ENCODE results near the gene LUZP4.
"Not testable (repeated sequence)": the region's sequence is repeated elsewhere in the genome, so short reads cannot be mapped to it uniquely, and the experiment has no call there.

LUZP4 gene, protein sequence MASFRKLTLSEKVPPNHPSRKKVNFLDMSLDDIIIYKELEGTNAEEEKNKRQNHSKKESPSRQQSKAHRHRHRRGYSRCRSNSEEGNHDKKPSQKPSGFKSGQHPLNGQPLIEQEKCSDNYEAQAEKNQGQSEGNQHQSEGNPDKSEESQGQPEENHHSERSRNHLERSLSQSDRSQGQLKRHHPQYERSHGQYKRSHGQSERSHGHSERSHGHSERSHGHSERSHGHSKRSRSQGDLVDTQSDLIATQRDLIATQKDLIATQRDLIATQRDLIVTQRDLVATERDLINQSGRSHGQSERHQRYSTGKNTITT

DNA sequence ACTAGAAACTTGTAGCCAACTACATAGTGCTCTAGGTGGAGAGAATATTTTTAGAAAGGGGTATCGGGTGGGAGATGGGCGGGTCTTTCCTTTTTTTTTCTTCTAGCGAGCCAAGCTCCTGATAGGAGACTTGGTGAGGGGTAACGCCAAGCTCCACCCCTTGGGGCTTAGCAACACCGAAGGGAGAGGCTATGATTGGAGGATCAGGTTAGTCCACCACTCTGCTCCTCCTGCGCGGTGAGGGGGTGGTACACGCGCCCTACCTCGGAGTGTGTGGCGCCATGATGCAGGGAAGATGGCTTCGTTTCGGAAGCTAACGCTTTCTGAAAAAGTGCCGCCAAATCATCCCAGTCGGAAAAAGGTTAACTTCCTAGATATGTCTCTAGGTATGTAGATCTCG is at the start of gene LUZP4:
LUZP4 (plus strand) TSS at position 251 of the 400 bp plus-strand sequence; CDS start at position 296, 45 bp downstream.
- no peak for DNase-seq (ENCODE audit: extremely low read depth in 1 of 2, low read depth in 1 of 2)

- DNase-seq (ENCODE audit: extremely low read depth in 1 of 2, low read depth in 1 of 2), result no peak
Observed at GRCh38 chrX:115251458-115252233, 37.9 kb upstream of the LUZP4 start.

DNA sequence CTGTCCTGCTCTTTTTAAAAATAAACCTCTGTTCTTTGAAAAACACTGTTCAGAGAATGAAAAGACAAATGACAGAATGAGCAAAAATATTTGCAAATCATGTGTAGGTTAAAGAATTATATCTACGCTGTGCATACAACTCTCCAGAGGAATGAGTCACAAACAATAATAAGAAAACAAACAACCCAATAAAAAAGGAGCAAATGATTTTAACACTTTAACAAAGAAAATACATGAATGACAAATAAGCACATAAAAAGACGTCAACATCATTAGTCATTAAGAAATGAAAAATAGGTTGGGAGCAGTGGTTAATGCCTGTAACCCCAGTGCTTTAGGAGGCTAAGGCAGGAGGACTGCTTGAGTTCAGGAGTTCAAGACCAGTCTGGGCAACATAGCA is 34.5 kb upstream of the LUZP4 start:
- no peak for DNase-seq (ENCODE audit: extremely low read depth in 1 of 2, low read depth in 1 of 2)

DNA sequence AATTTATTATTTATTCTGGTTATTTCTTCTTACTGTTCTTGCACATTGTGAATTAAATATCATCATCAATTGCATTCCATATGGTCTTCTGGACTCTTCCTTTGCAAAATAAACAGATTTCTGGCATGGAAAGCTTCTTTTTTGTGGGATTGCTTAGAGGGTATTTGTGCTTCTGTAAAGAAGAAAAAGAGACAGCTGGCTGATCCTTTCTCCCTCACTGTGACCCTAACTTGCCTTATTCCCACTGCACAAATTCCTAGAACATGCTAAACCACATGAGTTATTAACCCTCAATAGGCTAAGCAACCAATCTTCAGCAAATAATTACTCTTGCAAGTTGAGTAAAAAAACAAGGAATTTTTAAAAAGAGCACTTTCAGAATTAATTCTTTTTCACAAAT is 31.8 kb upstream of the LUZP4 start:
- DNase-seq (ENCODE audit: extremely low read depth in 1 of 2, low read depth in 1 of 2), result no peak

DNA sequence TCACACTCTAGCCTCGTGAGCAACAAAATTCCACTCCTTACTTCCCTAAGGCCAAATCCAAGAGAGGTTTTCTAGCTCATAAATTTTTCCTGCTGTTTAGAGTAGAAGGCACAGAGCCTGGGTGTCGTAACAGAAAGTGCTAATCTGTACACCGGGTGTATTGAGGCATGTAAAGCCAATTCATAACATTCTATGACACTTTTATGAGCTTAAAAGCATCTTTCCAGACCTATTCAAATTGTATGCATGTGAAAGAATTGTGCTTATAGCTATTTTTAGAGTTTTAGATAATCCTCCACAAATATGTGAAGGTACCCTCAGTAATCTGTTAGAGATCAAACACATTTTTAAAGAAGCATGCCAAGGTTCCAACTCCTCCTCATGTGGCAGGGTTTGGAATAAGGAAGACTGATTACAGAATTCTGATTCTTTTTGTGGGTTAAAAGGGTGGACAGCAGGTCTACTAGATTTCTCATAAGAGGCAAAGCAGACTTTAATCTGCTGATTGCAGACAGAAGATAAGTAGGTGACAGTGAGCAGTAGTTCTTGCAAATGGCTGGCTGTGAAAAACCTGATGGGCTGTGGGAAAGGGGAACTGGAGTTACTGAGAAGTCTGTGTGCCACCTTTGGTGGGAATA is 30.2 kb upstream of the LUZP4 start:
- no peak for DNase-seq (ENCODE audit: extremely low read depth in 1 of 2, low read depth in 1 of 2)

DNA sequence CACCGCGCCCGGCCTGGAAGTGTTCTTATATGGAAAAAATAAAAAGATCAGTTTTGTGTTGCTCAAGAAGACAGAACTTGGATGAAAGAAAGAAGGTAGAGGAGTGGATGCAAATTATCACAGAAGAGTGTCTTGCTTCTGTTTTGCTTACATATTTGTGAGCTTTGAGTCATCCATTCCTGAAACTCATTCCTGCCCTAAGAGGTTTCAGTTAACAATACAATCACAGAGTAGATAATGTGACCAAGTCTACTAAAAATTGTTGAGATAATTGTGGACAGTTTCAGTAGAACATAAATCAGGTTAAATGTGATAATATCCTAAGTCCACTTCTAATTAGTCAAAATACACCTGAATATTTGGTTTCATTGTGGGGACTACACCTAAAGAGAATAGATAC is 29.2 kb upstream of the LUZP4 start:
- DNase-seq (ENCODE audit: extremely low read depth in 1 of 2, low read depth in 1 of 2), result no peak

DNA sequence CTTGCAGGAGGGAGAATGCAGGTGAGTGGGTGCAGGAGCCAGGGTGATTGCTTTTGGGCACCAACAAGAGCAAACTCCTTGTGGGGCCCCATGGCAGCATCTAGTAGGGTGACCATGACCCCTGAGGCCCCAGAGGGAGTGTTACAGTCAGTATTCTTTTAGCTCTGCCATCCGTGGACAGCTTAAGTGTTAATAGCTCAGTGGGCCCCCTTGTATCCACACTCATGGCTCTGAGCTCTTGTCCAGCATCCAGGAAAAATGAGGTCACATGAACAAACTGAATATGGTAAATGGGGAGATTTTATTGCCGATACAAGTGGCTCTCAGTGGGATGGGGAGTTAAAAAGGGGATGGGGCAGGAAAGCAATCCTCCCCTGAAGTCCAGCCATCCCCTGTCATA is 28.4 kb upstream of the LUZP4 start:
- no peak for DNase-seq (ENCODE audit: extremely low read depth in 1 of 2, low read depth in 1 of 2)

- no peak for DNase-seq (ENCODE audit: extremely low read depth in 1 of 2, low read depth in 1 of 2)
Observed at GRCh38 chrX:115264009-115264408, 25.5 kb upstream of the LUZP4 start.

DNA sequence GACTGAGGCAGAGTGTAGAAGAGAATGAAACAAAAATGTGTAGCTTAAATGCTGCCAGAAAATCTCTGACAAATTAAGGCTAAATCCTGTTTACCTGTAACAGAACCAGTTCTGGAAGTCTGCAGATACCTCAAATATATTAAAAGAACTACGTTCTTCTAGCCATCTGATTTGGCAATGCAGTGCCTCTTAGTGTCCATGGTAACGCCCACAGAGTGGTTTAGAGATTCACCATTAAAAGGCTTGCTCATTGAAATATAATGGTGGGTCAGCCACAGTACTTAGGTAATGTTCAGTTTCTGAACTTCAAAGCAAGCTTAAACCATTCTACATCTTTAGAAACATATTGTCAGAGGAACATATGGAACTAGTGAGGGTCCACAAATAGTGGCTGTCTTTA is 23.2 kb upstream of the LUZP4 start:
- DNase-seq (ENCODE audit: extremely low read depth in 1 of 2, low read depth in 1 of 2), result no peak

- DNase-seq (ENCODE audit: extremely low read depth in 1 of 2, low read depth in 1 of 2), result no peak
Observed at GRCh38 chrX:115268421-115268820, 21.1 kb upstream of the LUZP4 start.

GRCh38 chrX:115269051-115269683 is 20.3 kb upstream of the LUZP4 start:
- no peak for DNase-seq (ENCODE audit: extremely low read depth in 1 of 2, low read depth in 1 of 2)

GRCh38 chrX:115284877-115285276 is 4.6 kb upstream of the LUZP4 start:
- DNase-seq (ENCODE audit: extremely low read depth in 1 of 2, low read depth in 1 of 2), result no peak

GRCh38 chrX:115297189-115297588 is 7.7 kb downstream of the LUZP4 start:
- no peak for DNase-seq (ENCODE audit: extremely low read depth in 1 of 2, low read depth in 1 of 2)

- no peak for DNase-seq (ENCODE audit: extremely low read depth in 1 of 2, low read depth in 1 of 2)
Observed at GRCh38 chrX:115311139-115311538, 21.6 kb downstream of the LUZP4 start.

DNA sequence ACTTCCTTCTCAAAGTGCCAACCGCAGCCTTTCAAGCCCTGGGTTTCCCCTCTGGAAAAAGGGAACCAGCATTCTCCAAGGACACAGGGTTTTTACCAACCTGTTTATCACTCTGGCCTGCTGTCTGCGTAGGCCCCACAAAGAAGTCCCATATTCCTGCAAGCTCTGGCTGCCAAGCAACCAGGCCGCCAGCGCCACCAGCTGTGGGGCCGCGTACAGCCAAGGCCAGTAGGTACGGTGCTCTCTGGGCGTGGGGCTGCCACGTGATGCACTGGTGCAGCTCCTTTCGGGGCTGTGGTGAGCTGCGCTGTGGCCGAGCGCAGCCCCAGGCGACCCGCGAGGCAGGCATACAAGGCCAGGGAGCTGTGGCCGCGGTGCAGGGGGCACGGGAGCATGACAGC is 22.1 kb downstream of the LUZP4 start:
- no peak for DNase-seq (ENCODE audit: extremely low read depth in 1 of 2, low read depth in 1 of 2)

- DNase-seq (ENCODE audit: extremely low read depth in 1 of 2, low read depth in 1 of 2), result no peak
Observed at GRCh38 chrX:115318139-115318538, 28.6 kb downstream of the LUZP4 start.

DNA sequence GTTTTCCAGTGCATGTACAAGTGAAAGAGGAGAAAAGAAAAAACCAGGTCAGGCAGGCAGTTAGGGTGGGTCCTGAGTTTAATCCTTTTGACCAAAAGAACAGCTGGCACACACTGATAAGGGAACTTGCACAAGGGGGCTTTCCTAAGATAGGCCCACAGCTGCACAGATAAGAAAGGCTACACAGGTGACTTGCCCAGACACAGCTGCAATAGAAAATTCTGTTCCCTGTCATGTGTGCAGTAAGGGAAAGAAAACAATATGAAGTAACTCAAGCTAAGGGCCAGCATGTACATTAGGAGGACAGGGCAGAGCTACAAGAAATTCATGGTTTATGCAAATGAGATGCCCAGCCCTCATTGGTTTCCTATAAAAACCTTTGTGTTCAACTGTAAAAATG is 32.9 kb downstream of the LUZP4 start:
- DNase-seq (ENCODE audit: extremely low read depth in 1 of 2, low read depth in 1 of 2), result no peak

DNA sequence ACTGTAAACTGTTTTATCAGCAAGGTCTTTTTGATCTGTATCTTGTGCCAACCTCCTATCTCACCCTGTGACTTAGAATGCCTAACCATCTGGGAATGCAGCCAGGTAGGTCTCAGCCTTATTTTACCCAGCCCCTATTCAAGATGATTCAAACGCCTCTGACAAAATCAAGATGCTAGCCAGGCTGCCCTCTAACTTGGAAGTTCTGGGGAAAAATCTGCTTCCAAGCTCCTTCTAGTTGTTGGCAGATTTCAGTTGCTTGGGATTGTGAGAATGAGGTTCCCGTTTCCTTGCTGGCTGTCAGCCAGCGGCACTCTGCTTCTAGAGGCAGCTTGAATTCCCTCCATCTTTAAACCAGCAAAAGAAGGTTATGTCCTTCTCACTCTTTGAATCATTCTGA is 34.7 kb downstream of the LUZP4 start:
- no peak for DNase-seq (ENCODE audit: extremely low read depth in 1 of 2, low read depth in 1 of 2)

DNA sequence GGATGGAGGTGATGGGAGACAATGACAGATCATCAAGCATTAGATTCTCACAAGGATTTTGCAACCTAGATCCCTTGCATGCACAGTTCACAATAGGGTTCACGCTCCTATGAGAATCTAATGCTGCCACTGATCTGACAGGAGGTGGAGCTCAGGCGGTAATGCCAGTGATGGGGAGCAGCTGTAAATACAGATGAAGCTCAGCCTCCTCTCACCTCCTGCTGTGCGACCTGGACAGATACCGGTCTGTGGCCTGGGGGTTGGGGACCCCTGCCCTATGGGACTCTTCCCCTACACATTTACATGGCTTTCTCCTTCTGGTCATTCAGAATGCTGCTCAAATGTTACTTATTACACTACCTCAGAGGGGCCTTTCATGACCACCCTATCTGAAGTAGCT is 39.8 kb downstream of the LUZP4 start:
- not testable (repeated sequence) for DNase-seq (ENCODE audit: extremely low read depth in 1 of 2, low read depth in 1 of 2)

- DNase-seq (ENCODE audit: extremely low read depth in 1 of 2, low read depth in 1 of 2), result no peak
Observed at GRCh38 chrX:115330498-115331168, 41.1 kb downstream of the LUZP4 start.

DNA sequence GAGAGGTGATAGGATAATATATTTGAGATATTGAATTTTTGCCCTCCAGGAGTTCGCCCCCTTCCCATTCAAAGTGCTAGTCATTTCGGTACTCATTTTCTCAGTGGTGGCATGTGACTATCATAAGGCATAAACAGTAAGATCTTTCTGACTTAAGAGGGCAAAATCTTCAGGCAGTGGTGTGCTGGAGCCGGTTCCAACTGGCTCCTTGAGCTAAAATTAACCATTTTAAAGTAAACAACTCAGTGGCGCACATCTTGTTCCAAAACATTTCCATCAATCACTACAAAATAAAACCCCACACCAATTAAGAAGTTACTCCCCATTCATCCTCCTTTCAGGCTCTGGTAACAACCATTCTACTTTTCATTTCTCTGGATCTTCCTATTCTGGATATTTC is 43.3 kb downstream of the LUZP4 start:
- no peak for DNase-seq (ENCODE audit: extremely low read depth in 1 of 2, low read depth in 1 of 2)

All from stimulated activated CD8-positive, alpha-beta memory T cell treated with anti-CD3 and anti-CD28 coated beads, Interleukin-7, amount 100 ng/mL, for 48 hours (primary cell).